Bladder microvascular endothelial cell (primary cell): ENCODE measurements around the gene DEFB114. TPM values are rescaled to one million over a fixed set of nuclear protein-coding genes. Genes with fewer than 3 reads are reported as not detected.

Source experiments
- total RNA-seq: library from RNA; depleted of rRNA; stranded (reverse); fragments of >200 nt; gene quantifications from 2 replicates; pipeline ENCODE4 v1.2.3, GENCODE V29; 2014

Gene DEFB114, protein sequence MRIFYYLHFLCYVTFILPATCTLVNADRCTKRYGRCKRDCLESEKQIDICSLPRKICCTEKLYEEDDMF
- not detected in 2 replicates for total RNA-seq

GRCh38 chr6:49964064-49964463 lies at the start of gene DEFB114:
TSS of gene DEFB114 (minus strand) at chr6:49964164. CDS start at chr6:49964105, 59 bp downstream.

DNA sequence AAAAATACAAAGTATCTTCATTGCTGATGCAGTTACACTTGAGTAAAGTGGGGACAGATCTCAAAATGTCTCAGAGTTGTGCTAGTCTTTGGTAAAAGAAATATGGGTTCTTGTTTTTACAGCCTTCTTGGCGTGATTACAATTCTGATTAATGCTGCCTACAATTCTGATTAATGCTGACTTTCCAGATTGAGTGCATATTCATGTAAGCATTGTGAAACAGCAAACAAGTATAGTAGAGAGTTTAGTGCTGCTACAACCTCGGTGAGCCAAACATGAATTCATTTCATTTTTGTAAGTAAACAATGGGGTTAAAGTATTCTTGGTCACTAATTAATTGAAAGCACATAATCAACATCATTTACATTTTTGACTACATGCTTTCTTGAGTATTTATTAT lies 5.6 kb upstream of the DEFB114 start, which contains the start of gene DEFB113:
TSS of gene DEFB113 (minus strand) at position 21 of the 400 bp plus-strand sequence. CDS start at position 21, 0 bp downstream.

Other genes with a start within 250 kb of the DEFB114 start
- not detected in 2 replicates for gene CRISP3, start 219.8 kb downstream of the DEFB114 start, total RNA-seq
- gene PGK2, start 176.9 kb downstream of the DEFB114 start, total RNA-seq: not detected in 2 replicates
- not detected in 2 replicates for gene CRISP1, start 97.6 kb downstream of the DEFB114 start, total RNA-seq
- gene DEFB113, start 5.5 kb upstream of the DEFB114 start, total RNA-seq: not detected in 2 replicates
- gene DEFB110, start 57.8 kb upstream of the DEFB114 start, total RNA-seq: not detected in 2 replicates
- gene DEFB112, start 85.8 kb upstream of the DEFB114 start, total RNA-seq: not detected in 2 replicates